DOHH2 (cell line): ENCODE data around the gene NOB1.
"Not testable (repeated sequence)": the region's sequence is repeated elsewhere in the genome, so short reads cannot be mapped to it uniquely, and the experiment has no call there.

Experiments
- CTCF ChIP-seq: fragments of 200-600 bp; sonication (generic); IDR thresholded peaks from one replicate; pipeline ENCODE4 v1.5.1; 2014; ENCODE audit warnings: antibody characterized with exemption, mild to moderate bottlenecking, low read depth, low read length; ENCODE audit not compliant: poor library complexity, severe bottlenecking
- EZH2phosphoT487 ChIP-seq: fragments of 200-600 bp; sonication (generic); IDR thresholded peaks from 2 replicates; pipeline ENCODE4 v1.6.1; 2017; ENCODE audit warnings: borderline replicate concordance, mild to moderate bottlenecking, antibody characterized with exemption, low read length, moderate library complexity, mixed read lengths

DNA sequence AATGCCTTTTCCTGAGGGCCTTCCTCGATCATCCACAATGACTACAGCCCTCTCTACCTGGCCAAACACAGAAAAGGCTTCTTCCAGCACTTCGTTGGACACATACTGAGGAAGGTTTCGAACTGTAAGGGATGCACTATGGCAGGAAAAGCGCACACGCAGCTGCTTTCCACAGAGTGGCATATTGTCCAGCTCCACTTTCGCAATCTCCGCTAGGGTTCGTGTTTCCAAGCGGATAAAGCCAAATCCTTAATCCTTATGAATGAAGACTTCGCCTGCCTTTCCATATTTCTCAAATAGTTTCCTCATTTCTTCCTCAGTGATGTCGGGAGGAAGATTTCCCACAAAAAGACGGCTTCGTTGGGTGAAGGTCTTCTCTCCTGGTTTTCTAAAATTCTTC is 2.6 kb upstream of the NOB1 start:
- not testable (repeated sequence) for TF ChIP-seq CTCF, EZH2phosphoT487
